HG03135 (cell line): ENCODE measurements around the gene MAN1A1.
A peak's percentile ranks its signal among the peaks of the same experiment; 100 is the strongest.
"Not testable (repeated sequence)": the region's sequence is repeated elsewhere in the genome, so short reads cannot be mapped to it uniquely, and the experiment has no call there.

Experiments used
- ATAC-seq: cut with Tn5 transposase; IDR thresholded peaks from one replicate; pipeline ENCODE4 v1.9.1; 2021; ENCODE audit warnings: mild to moderate bottlenecking, moderate library complexity; ENCODE audit not compliant: unreplicated experiment

The MAN1A1 gene

GRCh38 chr6:119349361-119350201 is at the start of gene MAN1A1:
Gene MAN1A1 (minus strand): TSS chr6:119349761. CDS start chr6:119349065, 696 bp downstream.
- peak; percentile 79 for ATAC-seq

GRCh38 chr6:119395192-119395591 is 45.6 kb upstream of the MAN1A1 start:
- no peak for ATAC-seq

GRCh38 chr6:119390247-119390793 is 40.8 kb upstream of the MAN1A1 start:
- ATAC-seq, result no peak

- no peak for ATAC-seq
Observed at GRCh38 chr6:119385994-119386393, 36.4 kb upstream of the MAN1A1 start.

- no peak for ATAC-seq
Observed at GRCh38 chr6:119384444-119384843, 34.9 kb upstream of the MAN1A1 start.

- ATAC-seq, result no peak
Observed at GRCh38 chr6:119379809-119380208, 30.2 kb upstream of the MAN1A1 start.

GRCh38 chr6:119377043-119377442 is 27.5 kb upstream of the MAN1A1 start:
- ATAC-seq, result not testable (repeated sequence)

GRCh38 chr6:119370080-119370479 is 20.5 kb upstream of the MAN1A1 start:
- no peak for ATAC-seq

- ATAC-seq, result no peak
Observed at GRCh38 chr6:119368921-119369320, 19.4 kb upstream of the MAN1A1 start.

GRCh38 chr6:119361209-119361608 is 11.6 kb upstream of the MAN1A1 start:
- no peak for ATAC-seq

- ATAC-seq, result no peak
Observed at GRCh38 chr6:119360262-119360915, 10.8 kb upstream of the MAN1A1 start.

- ATAC-seq, result no peak
Observed at GRCh38 chr6:119355890-119356289, 6.3 kb upstream of the MAN1A1 start.

GRCh38 chr6:119355157-119355556 is 5.6 kb upstream of the MAN1A1 start:
- ATAC-seq, result no peak

- ATAC-seq, result no peak
Observed at GRCh38 chr6:119353696-119354095, 4.1 kb upstream of the MAN1A1 start.

- no peak for ATAC-seq
Observed at GRCh38 chr6:119352001-119352400, 2.4 kb upstream of the MAN1A1 start.

GRCh38 chr6:119350952-119351372 is 1.4 kb upstream of the MAN1A1 start:
- no peak for ATAC-seq

GRCh38 chr6:119350202-119350951 is 816 bp upstream of the MAN1A1 start:
- ATAC-seq, result peak; percentile 14

GRCh38 chr6:119348748-119349360 is 707 bp downstream of the MAN1A1 start:
- ATAC-seq, result peak; percentile 7

GRCh38 chr6:119348096-119348747 is 1.3 kb downstream of the MAN1A1 start:
- peak; percentile 18 for ATAC-seq

- peak; percentile 16 for ATAC-seq
Observed at GRCh38 chr6:119347466-119348095, 2.0 kb downstream of the MAN1A1 start.
